Erythroblast (primary cell): ENCODE measurements around the gene ZNF554.

Source experiments
- GATA1 ChIP-seq: IDR thresholded peaks from 2 replicates; pipeline ENCODE4 v1.6.1; 2011; ENCODE audit warnings: low read depth, mild to moderate bottlenecking, control low read depth, low read length, moderate library complexity
- POLR2A ChIP-seq: IDR thresholded peaks from 2 replicates; pipeline ENCODE4 v1.6.1; 2011; ENCODE audit warnings: mild to moderate bottlenecking, low read length

DNA sequence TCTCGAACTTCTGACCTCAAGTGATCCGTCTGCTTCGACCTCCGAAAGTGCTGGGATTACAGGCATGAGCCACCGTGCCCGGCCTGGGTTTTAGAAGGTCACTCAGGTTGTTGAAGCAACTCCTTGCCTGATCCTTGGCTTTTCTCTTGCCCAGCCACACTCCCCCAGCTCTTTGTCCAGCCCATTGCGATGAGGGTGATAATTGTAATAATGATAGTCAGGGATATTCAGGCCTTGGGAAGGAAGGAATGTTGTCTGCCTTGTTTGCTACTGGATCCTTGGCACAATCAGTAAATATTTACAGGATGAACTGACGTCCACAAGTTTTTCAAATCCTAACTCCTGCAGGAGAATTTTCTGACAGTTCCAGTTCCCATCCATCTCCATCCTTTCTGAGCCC is 32.6 kb upstream of the ZNF554 start:
- TF ChIP-seq POLR2A (no peak), GATA1 (no peak)
